Fibroblast of gingiva (primary cell): Measurements from ENCODE around the gene PYGO2.
"Not testable (repeated sequence)": the region's sequence is repeated elsewhere in the genome, so short reads cannot be mapped to it uniquely, and the experiment has no call there.

Experiments used
- DNase-seq: peaks from one replicate; pipeline ENCODE4 v3.0.0-alpha.2; 2011; ENCODE audit warnings: low read depth

Gene PYGO2

DNA sequence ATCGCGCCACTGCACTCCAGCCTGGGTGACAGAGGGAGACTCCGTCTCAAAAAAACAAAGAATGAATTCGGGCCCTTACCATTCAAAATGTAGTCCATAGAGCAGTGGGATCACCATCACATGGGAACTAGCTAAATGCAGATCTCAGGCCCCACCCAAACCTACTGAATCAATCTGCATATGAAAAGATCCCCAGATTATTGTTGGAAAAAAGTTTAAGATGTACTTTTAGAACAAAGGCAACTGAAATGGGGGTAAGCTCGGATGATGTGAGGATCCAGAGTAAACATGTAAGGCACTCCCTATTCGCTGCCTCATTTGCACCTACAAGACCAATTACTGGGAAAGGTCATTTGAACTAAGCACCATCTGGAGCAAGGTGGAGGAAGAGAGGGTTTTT, 20.8 kb upstream of the PYGO2 start:
- DNase-seq: no peak

DNA sequence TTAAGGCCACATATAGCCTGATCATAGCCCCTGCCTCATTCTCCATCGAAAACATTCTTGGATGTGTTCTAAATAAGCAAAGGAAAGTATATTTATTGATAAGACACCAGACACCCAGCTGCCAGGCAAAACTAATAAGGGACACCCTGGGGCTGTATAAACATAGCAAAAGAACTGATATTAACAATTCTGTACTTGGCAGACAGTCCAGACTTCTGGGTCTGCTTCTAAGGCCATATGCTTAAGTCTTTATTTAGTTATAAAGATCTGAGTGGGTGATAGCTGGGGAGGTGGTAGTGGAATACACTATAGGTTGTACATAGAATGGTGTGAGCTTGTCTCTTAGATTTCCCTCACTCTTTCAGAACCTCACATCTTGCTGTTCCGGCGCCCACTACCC, 16.8 kb upstream of the PYGO2 start:
- DNase-seq: no peak

DNA sequence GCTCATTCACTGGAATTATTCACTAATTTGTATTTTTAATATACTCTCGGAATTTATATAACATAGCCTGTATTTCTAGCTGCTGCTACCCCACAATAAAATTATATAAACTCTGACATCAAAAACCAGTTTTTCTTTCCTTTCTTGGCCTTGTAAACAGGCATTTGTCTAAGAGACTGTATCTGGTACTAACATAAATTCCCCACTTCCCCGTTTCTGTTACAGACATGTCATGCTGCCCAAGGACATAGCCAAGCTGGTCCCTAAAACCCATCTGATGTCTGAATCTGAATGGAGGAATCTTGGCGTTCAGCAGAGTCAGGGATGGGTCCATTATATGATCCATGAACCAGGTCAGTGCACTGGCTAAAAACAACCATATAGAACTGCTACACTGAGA, 16.2 kb upstream of the PYGO2 start:
- not testable (repeated sequence) for DNase-seq

DNA sequence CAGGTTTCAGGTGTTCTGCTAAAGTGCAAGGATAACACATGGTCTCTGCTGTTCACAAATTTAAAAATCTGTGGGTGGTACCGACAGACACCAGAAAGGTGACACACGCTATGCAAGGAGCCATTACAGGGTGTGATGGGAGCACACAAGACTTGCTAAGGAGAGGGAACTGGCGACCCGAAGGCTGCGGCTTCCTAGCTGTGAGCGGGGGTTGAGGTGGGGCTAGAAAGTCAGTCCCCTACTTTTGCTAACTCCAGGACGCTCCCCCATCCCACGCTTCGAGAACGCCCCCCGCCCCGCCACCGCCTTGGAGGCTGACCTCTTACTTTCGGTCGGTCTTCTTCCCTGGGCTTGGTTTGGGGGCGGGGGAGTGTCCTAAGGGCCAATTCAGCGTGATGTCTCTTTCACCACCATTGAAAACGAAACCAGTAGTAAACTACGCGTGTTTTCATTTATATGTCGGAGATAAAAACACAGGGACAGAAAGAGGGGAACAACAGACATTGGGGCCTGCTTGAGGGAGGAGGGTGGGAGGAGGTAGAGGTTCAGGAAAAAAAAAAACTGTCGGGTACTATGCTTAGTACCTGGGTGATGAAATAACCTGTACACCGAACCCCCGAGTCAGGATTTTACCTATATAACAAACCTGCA, 14.0 kb upstream of the PYGO2 start:
- DNase-seq: peak; percentile 61

DNA sequence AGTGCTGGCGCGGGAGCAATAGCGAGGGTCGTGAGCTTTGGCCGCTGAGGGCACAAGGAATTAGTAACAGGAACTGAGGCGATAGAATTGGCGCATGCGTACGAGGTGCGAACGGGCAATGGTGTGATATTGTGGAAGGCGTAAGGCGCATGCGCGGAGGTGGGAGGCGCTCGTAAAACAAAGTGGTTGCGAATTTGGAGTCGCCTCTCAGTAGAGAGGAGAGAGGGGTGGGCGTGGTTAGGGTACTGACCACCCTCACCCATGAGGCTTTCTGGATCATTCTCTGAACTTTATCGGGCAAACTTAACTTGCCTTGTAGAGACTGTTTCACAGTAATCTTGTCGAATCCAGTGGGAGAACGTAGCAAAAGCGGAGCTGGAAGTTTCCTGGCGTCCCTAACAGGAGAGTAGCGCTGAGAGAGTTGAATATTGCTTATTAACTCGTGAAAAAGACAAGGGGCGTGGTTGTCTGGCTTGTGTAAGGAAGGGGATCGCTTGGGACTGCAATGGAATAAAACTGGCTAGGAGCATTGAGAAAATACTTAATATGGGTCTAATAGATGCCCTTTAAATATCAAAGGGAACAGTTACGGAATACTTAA, 13.3 kb upstream of the PYGO2 start:
- DNase-seq: peak; percentile 93

DNA sequence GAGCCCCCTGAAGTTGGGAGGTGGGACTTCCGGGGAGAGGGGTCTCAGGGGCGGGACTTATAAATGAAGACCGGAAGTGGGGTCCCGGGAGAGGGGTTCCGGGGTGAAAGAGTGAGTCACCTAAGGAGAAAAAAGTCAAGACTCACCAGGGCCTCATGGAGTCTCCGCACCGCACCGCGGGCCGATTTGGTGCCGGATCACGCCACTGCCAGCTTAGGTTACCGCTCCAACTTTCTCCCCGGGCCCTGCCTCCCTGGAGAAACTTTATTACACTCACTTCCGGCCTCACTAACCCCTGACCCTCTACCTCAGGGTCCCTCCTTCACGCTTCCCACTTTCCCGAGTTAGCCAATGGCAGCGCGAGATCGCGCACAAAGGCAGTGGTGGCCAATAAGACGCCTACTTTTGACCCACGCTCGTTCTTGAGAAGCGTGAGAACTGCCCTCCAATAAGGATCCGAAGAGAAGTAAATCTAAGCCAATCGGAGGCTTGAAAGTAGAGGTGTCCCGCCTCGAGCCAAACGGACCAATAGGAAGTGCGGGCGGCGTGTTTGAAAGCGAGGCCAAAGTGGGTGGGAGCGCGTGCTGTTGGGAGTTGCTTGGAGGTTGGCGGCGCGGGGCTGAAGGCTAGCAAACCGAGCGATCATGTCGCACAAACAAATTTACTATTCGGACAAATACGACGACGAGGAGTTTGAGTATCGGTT, 12.7 kb upstream of the PYGO2 start, which contains the start of gene CKS1B:
Gene CKS1B (plus strand): TSS at position 580 of the 706 bp plus-strand sequence. CDS start 65 bp downstream, at position 645.
- peak; percentile 100 for DNase-seq

DNA sequence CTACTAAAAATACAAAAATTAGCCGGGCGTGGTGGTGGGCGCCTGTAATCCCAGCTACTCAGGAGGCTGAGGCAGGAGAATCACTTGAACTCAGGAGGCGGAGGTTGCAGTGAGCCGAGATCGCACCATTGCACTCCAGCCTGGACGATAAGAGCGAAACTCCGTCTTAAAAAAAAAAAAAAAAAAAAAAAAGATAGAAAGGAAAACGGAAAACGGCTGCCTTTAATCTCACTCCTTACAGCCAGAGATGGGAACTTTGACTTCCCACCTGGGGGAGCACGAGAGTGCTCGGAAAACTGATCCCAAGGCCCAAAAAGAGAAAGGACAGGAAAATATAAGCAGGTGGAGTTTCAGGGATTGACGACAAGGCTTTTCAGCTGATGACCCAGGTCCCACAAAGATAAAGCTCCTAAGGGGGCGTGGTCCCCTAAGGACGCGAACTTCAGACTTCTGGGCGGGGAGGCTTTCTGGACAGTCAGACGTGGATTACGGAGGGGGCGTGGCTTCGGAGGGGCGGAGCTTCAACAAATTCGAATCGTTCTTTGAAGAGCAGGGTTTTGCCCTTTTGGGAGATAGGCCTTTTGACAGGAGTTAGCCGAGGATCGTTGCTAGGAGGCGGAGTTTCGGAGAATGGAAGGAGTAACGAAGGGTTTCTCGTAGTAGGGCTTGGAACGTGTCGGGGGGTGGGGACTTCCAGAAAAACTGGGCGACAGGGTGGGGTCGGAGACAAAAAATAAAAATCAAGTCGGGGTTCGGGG, 11.9 kb upstream of the PYGO2 start:
- DNase-seq: peak; percentile 97

DNA sequence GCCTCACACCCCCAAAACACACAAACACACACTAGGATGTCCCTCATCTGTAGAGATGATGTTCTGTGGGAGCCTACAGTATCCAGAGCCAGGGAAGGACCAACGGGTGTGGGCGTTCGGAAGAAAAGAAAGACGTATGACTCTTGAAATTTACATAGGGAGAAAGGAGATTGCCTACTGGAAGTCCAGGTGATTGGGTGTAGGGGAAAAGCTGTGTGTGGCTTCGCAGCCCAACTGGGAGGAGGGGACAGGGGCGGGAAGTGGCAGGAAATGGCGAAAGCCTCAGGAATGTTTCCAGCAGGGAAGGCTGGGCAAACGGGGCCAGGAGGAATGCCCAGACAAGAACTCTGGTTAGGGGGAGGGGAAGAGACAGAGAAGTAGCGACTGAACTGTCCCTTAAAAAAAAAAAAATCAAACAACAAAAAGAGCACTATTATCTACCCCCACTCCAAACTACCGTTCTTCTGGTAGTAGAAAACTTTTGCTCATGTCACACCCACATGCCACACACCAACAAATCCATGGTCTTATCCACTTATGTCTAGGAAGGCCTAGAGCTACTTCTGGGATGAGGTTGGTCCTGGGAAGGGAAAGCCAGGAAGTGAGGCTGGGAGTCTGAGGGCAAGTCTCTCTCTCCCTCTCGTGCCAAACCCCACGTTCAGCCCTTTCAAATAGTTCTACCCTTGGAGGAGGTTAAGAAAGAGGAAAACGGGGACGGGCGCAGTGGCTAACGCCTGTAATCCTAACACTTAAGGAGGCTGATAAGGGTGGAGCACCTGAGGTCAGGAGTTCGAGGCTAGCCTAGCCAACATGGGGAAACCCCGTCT, 11.1 kb upstream of the PYGO2 start:
- DNase-seq: peak; percentile 97

DNA sequence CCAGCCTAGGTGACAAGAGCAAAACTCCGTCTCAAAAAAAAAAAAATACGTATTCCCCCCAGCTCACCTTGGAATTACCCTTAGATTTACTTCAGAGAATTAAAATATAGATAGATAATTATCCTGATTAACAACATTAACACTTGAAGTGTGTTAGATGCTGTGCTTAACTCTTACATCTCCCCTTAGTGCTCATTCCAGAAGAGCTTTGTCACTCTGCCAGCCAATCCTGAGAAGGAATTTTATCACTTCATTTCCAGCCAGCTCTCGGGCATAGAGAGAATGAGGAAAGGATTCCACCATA, 10.6 kb upstream of the PYGO2 start:
- DNase-seq: no peak

DNA sequence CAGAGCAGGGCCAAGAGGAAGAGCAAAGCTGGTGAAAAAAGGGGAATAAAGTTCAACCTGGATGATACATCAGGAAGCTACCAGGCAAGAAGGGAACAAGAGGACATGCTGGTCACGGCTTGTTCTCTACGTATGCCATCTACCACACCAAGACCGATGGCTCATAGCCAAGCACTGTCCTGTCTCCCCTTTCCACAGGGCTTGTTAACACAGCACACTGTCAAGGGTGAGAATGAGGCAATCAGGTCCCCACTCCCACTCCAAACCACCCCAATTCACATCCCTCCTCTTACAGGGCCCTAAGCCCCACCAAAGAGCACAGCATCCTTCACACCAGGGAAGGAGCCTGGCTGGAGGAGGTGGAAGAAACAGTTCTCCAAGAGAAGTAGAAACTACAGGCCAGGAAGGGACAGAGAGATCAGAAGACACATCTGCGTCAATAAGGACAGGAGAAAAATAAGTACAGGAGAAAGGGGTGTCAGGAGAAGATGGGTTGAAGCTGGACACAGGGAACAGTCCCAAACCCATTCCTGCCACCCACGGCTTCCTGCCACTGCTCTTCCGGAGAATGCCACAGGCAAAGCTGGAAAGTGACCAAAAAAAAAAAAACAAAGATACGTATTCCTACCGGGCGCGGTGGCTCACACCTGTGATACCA, 9.9 kb upstream of the PYGO2 start:
- no peak for DNase-seq

DNA sequence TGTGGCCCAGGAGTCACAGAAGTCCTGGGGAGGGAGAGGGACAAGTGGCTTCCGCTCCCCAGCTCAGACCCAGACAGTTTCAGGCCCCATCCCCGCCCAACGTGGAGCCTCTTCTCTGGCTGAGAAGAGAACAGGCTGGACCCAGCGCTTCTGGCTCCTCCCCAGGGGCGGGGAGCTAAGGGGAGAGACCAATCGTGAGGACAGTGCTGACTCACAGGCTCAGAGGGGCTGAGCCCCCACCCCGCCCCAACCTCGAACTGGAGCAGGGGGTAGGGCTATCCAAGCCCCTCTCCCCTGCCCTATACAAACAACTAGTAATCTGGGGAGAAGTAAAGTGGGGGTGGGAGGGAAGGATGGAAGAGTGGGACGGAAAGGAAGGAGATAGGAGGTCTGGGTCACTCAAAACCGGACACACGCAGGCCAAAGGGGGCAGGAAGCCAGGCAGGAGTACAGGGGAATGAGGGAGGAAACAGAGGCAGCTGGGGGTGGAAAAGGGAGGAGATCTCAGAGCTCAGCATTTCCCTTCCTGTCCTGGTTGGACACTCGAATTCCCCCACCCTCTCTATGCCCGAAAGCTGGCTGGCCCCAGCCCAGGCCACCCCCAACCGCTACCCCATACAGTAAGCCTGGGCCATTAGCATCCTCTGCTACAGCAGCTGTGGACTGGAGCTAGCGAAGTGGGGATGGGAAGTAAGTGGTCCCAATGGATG, 9.2 kb upstream of the PYGO2 start, which contains the start of gene SHC1:
Gene SHC1 (minus strand): TSS at position 117 of the 710 bp plus-strand sequence. CDS start 221 bp downstream, outside the sequence.
- peak; percentile 96 for DNase-seq

DNA sequence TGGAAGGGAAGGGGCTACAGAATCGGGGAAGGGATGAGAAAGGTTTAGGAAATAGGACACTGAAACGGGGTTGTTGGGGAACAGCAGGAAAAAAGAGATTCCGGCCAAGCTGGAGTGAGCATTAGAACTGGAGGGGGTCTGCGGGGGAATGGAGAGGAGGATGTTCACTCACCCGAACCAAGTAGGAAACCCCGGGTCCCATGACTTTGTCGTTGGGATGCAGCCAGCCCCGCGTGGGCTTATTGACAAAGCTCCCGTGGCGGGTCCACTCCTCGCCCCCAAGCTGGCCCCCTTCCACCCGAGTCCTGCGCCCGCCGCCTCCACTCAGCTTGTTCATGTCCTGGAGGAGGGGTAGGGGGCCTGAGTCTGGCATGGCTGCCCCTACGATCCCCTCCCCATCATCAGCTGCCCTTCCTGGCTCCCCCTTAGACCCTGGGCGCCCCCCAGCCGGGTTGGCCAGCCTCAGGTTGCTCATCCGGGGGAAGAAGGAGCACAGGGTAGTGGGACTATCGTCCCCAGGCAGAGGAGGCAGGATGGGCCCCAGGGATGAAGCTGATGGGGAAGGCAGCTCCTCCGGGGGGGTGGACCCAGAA, 8.4 kb upstream of the PYGO2 start:
- DNase-seq: no peak

DNA sequence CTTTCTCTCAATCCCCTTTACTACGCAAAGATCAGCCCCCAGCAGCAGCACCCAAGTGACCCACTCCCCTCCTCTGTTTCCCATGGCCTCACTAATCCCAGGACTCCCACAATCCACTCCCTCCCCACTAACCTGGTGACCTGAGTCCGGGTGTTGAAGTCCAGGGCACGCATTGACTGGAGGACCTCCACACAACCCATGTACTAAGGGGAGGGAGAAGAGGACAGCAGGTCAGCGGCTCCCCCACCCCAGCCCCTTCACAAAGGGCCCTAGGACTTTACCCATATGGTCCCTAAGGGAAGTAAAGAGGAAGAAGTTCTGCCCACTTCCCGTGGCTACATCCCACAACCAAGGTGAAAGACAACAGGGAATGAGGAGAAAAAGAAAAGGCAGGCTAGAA, 7.7 kb upstream of the PYGO2 start:
- DNase-seq: no peak

DNA sequence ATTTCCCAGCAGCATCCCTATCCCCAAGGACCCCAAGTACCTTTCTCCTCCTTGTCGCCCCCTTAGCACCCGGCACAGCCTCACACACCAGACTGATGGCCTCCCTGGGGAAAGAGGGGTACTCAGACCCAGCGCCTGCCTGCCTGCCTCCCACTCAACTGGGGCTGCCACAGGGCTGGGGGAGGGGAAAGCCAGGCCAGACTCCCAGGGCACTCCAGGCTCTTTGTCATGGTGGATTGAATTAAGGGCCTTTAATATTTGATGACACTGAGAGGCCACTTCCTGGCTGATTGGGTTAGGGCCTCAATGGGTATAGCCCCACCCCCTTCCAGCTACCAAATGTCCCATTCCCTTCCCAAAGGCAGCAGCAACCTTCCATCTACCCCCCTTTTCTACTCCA, 7.1 kb upstream of the PYGO2 start:
- no peak for DNase-seq

DNA sequence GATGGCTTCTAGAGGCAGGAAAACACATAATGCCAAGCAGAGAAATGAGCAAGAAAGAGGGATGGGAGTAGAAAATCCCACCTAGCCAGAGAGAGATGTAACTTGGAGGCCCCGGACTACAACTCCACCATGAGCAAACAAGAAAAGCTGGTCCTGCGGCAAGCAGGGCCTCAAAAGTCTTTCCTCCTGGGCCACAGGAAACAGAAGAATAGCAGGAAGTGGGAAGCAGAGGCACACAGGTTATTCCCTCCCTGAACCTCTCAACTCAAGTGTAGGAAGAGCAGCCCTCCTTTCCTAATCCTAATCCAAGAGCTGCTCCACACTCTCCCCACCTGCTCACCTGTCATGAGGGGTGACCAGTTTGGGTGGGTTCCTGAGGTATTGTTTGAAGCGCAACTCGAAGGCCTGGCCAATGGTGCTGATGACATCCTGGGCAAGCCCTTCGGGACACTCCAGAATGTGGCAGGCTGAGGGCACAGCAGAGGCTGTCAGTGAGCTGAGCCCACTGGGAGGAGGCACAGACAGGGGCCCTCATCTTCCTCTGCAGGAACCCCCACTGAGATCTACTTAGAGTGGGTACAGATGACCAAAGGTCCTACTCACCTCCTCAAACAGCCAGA, 5.9 kb upstream of the PYGO2 start:
- DNase-seq: no peak

DNA sequence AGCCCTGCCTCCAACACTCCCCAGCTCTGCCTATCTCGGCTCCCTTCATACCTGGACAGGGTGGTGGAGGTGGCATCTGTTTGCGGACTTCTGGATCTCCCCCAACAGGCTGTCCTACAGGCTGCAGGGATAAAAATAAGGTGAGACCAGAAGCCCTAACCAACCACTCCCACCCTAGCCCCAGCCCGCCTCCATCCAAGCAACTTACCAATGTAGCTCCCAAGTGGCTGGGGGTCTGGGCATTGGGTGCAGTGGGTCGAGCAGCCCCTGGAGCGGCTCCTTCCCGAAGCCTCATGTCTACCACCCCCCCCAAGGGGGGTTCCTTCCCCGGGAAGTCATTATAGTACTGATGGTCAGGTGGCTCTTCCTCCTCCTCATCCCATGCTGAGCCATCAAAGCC, 4.5 kb upstream of the PYGO2 start:
- DNase-seq: no peak

DNA sequence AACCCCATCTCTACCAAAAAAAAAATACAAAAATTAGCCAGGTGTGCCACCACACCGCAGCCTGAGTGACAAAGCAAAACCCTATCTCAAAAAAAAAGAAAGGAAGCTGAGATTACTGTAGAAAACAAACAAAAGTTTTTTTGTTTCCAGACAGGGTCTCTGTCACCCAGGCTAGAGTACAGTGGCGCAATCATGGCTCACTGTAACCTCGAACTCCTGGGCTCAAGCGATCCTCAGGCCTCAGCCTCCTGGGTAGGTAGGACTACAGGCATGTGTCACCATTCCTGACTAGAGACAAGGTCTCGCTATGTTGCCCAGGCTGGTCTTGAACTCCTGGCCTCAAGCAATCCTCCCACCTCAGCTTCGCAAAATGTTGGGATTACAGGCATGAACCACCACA, 2.8 kb upstream of the PYGO2 start:
- DNase-seq: no peak

DNA sequence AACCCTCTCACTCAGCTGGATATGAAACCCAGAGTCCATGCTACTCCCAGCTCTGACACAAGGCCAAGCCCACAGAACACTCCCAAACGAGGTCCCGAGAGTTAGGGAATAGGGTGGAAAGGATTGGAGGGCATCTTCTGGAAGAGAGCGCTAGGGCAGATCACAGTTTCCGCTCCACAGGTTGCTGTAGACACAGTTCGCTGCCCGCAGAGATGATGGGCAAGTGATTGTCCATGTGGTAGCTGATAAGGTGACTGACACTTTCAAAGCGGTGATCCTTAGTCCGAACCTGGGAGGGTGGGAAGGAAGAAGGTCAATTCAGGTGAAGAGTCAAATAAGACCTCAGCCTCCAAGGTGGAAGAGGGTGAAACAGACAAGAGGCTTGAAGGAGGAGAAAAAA, 2.1 kb upstream of the PYGO2 start:
- DNase-seq: no peak

DNA sequence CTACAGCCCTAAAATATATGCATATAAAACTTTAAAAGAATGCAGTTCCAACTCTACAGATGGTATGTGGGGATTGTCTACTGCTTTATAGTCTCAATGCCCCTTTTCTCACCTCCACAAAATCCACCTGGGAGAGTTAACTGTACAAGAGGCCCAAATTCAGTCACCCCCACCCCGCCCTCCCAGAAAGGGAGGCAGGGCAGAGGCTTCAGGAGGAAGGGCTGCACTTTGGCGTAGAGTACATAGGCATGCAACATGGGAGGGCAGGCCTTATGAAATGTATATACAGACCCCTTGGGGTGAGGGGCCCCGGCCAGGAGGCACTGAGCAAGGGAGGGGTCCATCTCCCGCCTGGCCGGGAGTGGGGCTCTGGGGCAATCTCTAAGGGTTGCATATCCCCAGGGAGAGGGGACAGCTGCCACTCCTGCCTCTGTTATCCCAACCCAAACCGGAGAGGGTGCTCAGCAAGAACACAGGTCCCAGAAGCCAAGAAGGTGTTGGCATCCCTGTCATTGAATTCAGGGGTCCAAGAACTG, 1.3 kb upstream of the PYGO2 start:
- DNase-seq: no peak
